GM12801 (cell line): ENCODE data around the gene CCNB3.

Experiments used
- CTCF ChIP-seq: IDR thresholded peaks from one replicate; pipeline ENCODE4 v1.5.1; 2011; ENCODE audit warnings: control low read depth; ENCODE audit not compliant: insufficient read length; ENCODE audit errors: extremely low read depth

Gene CCNB3

GRCh38 chrX:50381729-50382415 lies 177.3 kb downstream of the CCNB3 start:
- TF ChIP-seq CTCF: no peak

- no peak for TF ChIP-seq CTCF
Observed at GRCh38 chrX:50386520-50386919, 182.0 kb downstream of the CCNB3 start.

- TF ChIP-seq CTCF: no peak
Observed at GRCh38 chrX:50393902-50394301, 189.3 kb downstream of the CCNB3 start.
